Fibroblast of lung (primary cell): Measurements from ENCODE around the gene GABARAPL2. TPM values are rescaled to one million over a fixed set of nuclear protein-coding genes. Genes with fewer than 3 reads are reported as not detected.

ENCODE experiments used
- DNase-seq, 2 donors: peaks; one replicate each; pipeline versions ENCODE4 v3.0.0 to v3.0.0-alpha.2; 2010; ENCODE audit warnings: low read depth in 2 of 2
- H2AFZ ChIP-seq: 2 replicates; pipeline ENCODE4 v1.5.1; 2012; ENCODE audit warnings: low read length, control low read depth, inconsistent platforms
- H3K27ac ChIP-seq: 2 replicates; pipeline ENCODE4 v1.5.1; 2011; ENCODE audit warnings: low read length, control low read depth; ENCODE audit not compliant: insufficient read depth
- H3K27me3 ChIP-seq: 2 replicates; pipeline ENCODE4 v1.5.1; 2011; ENCODE audit warnings: mild to moderate bottlenecking, low read length; ENCODE audit not compliant: control insufficient read depth, insufficient read depth
- H3K36me3 ChIP-seq: 2 replicates; pipeline ENCODE4 v1.5.1; 2011; ENCODE audit warnings: low read length; ENCODE audit not compliant: control insufficient read depth, insufficient read depth
- H3K4me1 ChIP-seq: 2 replicates; pipeline ENCODE4 v1.5.1; 2011; ENCODE audit warnings: low read length; ENCODE audit not compliant: control insufficient read depth, insufficient read depth; ENCODE audit errors: extremely low read depth
- H3K4me2 ChIP-seq: 2 replicates; pipeline ENCODE4 v1.5.1; 2011; ENCODE audit warnings: low read length, control low read depth; ENCODE audit not compliant: insufficient read depth; ENCODE audit errors: extremely low read depth
- H3K4me3 ChIP-seq, 4 experiments: fragments of 200-600 bp in 1 of 4; sonication (generic) in 1 of 4; replicated peaks in 1 of 4; 2 replicates each; pipeline ENCODE4 v1.5.1; 2011 to 2016; ENCODE audit warnings: low read length in 4 of 4, low read depth in 3 of 4, mild to moderate bottlenecking in 3 of 4, control low read depth in 2 of 4, inconsistent platforms in 1 of 4, mixed read lengths in 1 of 4; ENCODE audit not compliant: insufficient read depth in 1 of 4; ENCODE audit errors: control extremely low read depth in 1 of 4
- H3K79me2 ChIP-seq: 2 replicates; pipeline ENCODE4 v1.5.1; 2012; ENCODE audit warnings: mild to moderate bottlenecking, low read length, inconsistent platforms; ENCODE audit not compliant: control insufficient read depth, insufficient read depth
- H3K9ac ChIP-seq: 2 replicates; pipeline ENCODE4 v1.5.1; 2011; ENCODE audit warnings: mild to moderate bottlenecking, low read length, control low read depth; ENCODE audit not compliant: insufficient read depth
- H3K9me3 ChIP-seq: 2 replicates; pipeline ENCODE4 v1.5.1; 2012; ENCODE audit warnings: low read depth, low read length; ENCODE audit not compliant: control insufficient read depth, insufficient read depth
- H4K20me1 ChIP-seq: 2 replicates; pipeline ENCODE4 v1.5.1; 2011; ENCODE audit warnings: low read length; ENCODE audit not compliant: control insufficient read depth, insufficient read depth; ENCODE audit errors: extremely low read depth
- CTCF ChIP-seq, 2 donors: IDR thresholded peaks in 1 of 2; conservative IDR thresholded peaks in 1 of 2; 1 replicate in 1 of 2; 2 replicates in 1 of 2; pipeline ENCODE4 v1.5.1; 2011 to 2012; ENCODE audit warnings: low read length in 2 of 2, control low read depth in 1 of 2, inconsistent platforms in 1 of 2, low read depth in 1 of 2, mild to moderate bottlenecking in 1 of 2
- EZH2 ChIP-seq: IDR thresholded peaks from 2 replicates; pipeline ENCODE4 v1.5.1; 2012; ENCODE audit warnings: low read length, control low read depth, mild to moderate bottlenecking; ENCODE audit errors: missing control alignments
- polyA plus RNA-seq, 2 donors: library from polyadenylated mRNA; depleted of rRNA in 1 of 2; stranded (reverse) in 1 of 2; unstranded in 1 of 2; fragments of >200 nt; gene quantifications; 2 replicates each; pipeline ENCODE4 v1.2.1, GENCODE V29; 2011 to 2012; ENCODE audit warnings: missing spikeins in 1 of 2
- total RNA-seq: library from RNA; depleted of rRNA; stranded (reverse); fragments of >200 nt; gene quantifications from 2 replicates; pipeline ENCODE4 v1.2.1, GENCODE V29; 2014

Gene GABARAPL2
- total and polyA plus RNA-seq, 2 donors (not counting 1 experiment from before 2014, with no cell fraction given) = 37.3 to 159 TPM

- TF ChIP-seq CTCF (conservative IDR thresholded peaks at IDR 0.05 in 1 of 2, IDR thresholded peaks at IDR 0.05 in 1 of 2; ENCODE audit: low read depth in 1 of 2, low read length in 2 of 2) = no peak
- no peak for TF ChIP-seq EZH2
- H3K27me3 ChIP-seq = no peaks in the 10 kb centered on the region
- H3K4me2 ChIP-seq = no peak overlapping the region
- H3K79me2 ChIP-seq = peaks cover 5% of the 10 kb centered on the region
- H3K9me3 ChIP-seq = no peaks in the 10 kb centered on the region
- H3K4me3 ChIP-seq = no peak overlapping the region
- no peak overlapping the region for H3K9ac ChIP-seq
- DNase-seq = peak; percentile 23 to 68
- H3K4me1 ChIP-seq = peaks cover 4% of the 10 kb centered on the region
- H4K20me1 ChIP-seq = no peaks in the 10 kb centered on the region
- H3K27ac ChIP-seq = no peak overlapping the region
- H3K36me3 ChIP-seq = peaks cover 15% of the 10 kb centered on the region
- no peak overlapping the region for H2AFZ ChIP-seq
Observed at GRCh38 chr16:75624921-75625334, 58.7 kb downstream of the GABARAPL2 start.

GRCh38 chr16:75626806-75627205 lies 60.6 kb downstream of the GABARAPL2 start:
- peaks cover 4% of the 10 kb centered on the region for H3K4me1 ChIP-seq
- H3K9me3 ChIP-seq = no peaks in the 10 kb centered on the region
- no peaks in the 10 kb centered on the region for H3K27me3 ChIP-seq
- no peak overlapping the region for H2AFZ ChIP-seq
- H3K4me3 ChIP-seq = no peak overlapping the region
- no peaks in the 10 kb centered on the region for H4K20me1 ChIP-seq
- H3K36me3 ChIP-seq = peaks cover 13% of the 10 kb centered on the region
- no peak for TF ChIP-seq CTCF (conservative IDR thresholded peaks at IDR 0.05 in 1 of 2, IDR thresholded peaks at IDR 0.05 in 1 of 2; ENCODE audit: low read depth in 1 of 2, low read length in 2 of 2)
- no peak for TF ChIP-seq EZH2
- H3K27ac ChIP-seq = no peak overlapping the region
- no peak for DNase-seq
- no peak overlapping the region for H3K9ac ChIP-seq
- peaks cover 5% of the 10 kb centered on the region for H3K79me2 ChIP-seq
- H3K4me2 ChIP-seq = no peak overlapping the region

Other genes starting within 250 kb of the GABARAPL2 start
- 47.9 and 59.8 TPM in 2 replicates for gene CFDP1, start 132.9 kb upstream of the GABARAPL2 start, total RNA-seq
- gene CFDP1, start 132.9 kb upstream of the GABARAPL2 start, polyA plus RNA-seq = 69.6 and 80.0 TPM in 2 replicates
- gene TMEM170A, start 101.7 kb upstream of the GABARAPL2 start, total RNA-seq = 14.5 and 20.3 TPM in 2 replicates
- gene TMEM170A, start 101.7 kb upstream of the GABARAPL2 start, polyA plus RNA-seq = 10.3 and 12.3 TPM in 2 replicates
- 0.17 and 0.26 TPM in 2 replicates for gene CHST6, start 70.9 kb upstream of the GABARAPL2 start, total RNA-seq
- 0.02 and 0.16 TPM in 2 replicates for gene CHST6, start 70.9 kb upstream of the GABARAPL2 start, polyA plus RNA-seq
- under 0.01 TPM in 1 of 2 replicates, not detected in the other for gene CHST5, start 30.3 kb upstream of the GABARAPL2 start, total RNA-seq
- 0.02 TPM in 1 of 2 replicates, not detected in the other for gene CHST5, start 30.3 kb upstream of the GABARAPL2 start, polyA plus RNA-seq
- gene TMEM231, start 10.1 kb upstream of the GABARAPL2 start, total RNA-seq = 4.1 and 9.6 TPM in 2 replicates
- gene TMEM231, start 10.1 kb upstream of the GABARAPL2 start, polyA plus RNA-seq = 18.8 and 23.4 TPM in 2 replicates
- 47.8 and 50.4 TPM in 2 replicates for gene ADAT1, start 56.9 kb downstream of the GABARAPL2 start, total RNA-seq
- 32.1 and 36.2 TPM in 2 replicates for gene ADAT1, start 56.9 kb downstream of the GABARAPL2 start, polyA plus RNA-seq
- gene KARS1, start 81.3 kb downstream of the GABARAPL2 start, total RNA-seq = 126 and 146 TPM in 2 replicates
- 148 and 185 TPM in 2 replicates for gene KARS1, start 81.3 kb downstream of the GABARAPL2 start, polyA plus RNA-seq
- 46.0 and 54.7 TPM in 2 replicates for gene TERF2IP, start 81.4 kb downstream of the GABARAPL2 start, total RNA-seq
- gene TERF2IP, start 81.4 kb downstream of the GABARAPL2 start, polyA plus RNA-seq = 41.2 and 47.5 TPM in 2 replicates
- gene CPHXL2, start 110.6 kb downstream of the GABARAPL2 start, total RNA-seq = not detected in 2 replicates
- not detected in 2 replicates for gene CPHXL2, start 110.6 kb downstream of the GABARAPL2 start, polyA plus RNA-seq
- not detected in 2 replicates for gene DUXB, start 135.1 kb downstream of the GABARAPL2 start, total RNA-seq
- not detected in 2 replicates for gene DUXB, start 135.1 kb downstream of the GABARAPL2 start, polyA plus RNA-seq
- gene CPHXL, start 160.1 kb downstream of the GABARAPL2 start, total RNA-seq = not detected in 2 replicates
- not detected in 2 replicates for gene CPHXL, start 160.1 kb downstream of the GABARAPL2 start, polyA plus RNA-seq